Neural cell (in vitro differentiated cells): ENCODE data around the gene P2RY14. TPM values are rescaled to one million over a fixed set of nuclear protein-coding genes. Genes with fewer than 3 reads are reported as not detected.

ENCODE experiments used
- H2AFZ ChIP-seq: fragments of 200-600, 300-800 bp; sonication (generic), shearing (Covaris generic); 2 replicates; pipeline ENCODE4 v1.6.0; 2014; ENCODE audit warnings: low read depth, mild to moderate bottlenecking, antibody characterized with exemption, low read length, moderate library complexity
- H3F3A ChIP-seq: fragments of 200-600 bp; shearing (Covaris generic); 2 replicates; pipeline ENCODE4 v1.6.1; 2016; ENCODE audit warnings: mild to moderate bottlenecking, moderate library complexity, mixed read lengths, antibody characterized with exemption, low read length; ENCODE audit not compliant: insufficient read depth, poor library complexity, severe bottlenecking
- H3K27ac ChIP-seq: fragments of 200-600, 300-800 bp; sonication (generic), shearing (Covaris generic); 2 replicates; pipeline ENCODE4 v1.5.1; 2014; ENCODE audit warnings: mild to moderate bottlenecking, low read length, moderate library complexity
- H3K27me3 ChIP-seq: fragments of 300-800, 200-600 bp; sonication (generic), shearing (Covaris generic); 2 replicates; pipeline ENCODE4 v1.6.0; 2014; ENCODE audit warnings: mild to moderate bottlenecking, low read depth, low read length, moderate library complexity; ENCODE audit not compliant: insufficient read depth
- H3K36me3 ChIP-seq: fragments of 300-800, 200-600 bp; sonication (generic), shearing (Covaris generic); 2 replicates; pipeline ENCODE4 v1.5.1; 2014; ENCODE audit warnings: mild to moderate bottlenecking, antibody characterized with exemption, low read length, moderate library complexity; ENCODE audit not compliant: insufficient read depth
- H3K4me2 ChIP-seq: fragments of 300-800, 200-600 bp; sonication (generic), shearing (Covaris generic); 2 replicates; pipeline ENCODE4 v1.6.0; 2014; ENCODE audit warnings: mild to moderate bottlenecking, low read length
- H3K4me3 ChIP-seq: fragments of 300-800, 200-600 bp; sonication (generic), shearing (Covaris generic); 2 replicates; pipeline ENCODE4 v1.5.1; 2014; ENCODE audit warnings: mild to moderate bottlenecking, low read length, moderate library complexity
- H3K79me2 ChIP-seq: fragments of 200-600 bp; shearing (Covaris generic); replicated peaks from 2 replicates; pipeline ENCODE4 v1.6.0; 2014; ENCODE audit warnings: mild to moderate bottlenecking, low read length, moderate library complexity; ENCODE audit not compliant: insufficient read depth
- H3K9ac ChIP-seq: fragments of 300-800, 200-600 bp; sonication (generic), shearing (Covaris generic); 2 replicates; pipeline ENCODE4 v1.6.1; 2016; ENCODE audit warnings: mild to moderate bottlenecking, low read length, mixed read lengths
- H3K9me2 ChIP-seq: fragments of 200-600 bp; shearing (Covaris generic); 2 replicates; pipeline ENCODE4 v1.6.1; 2016; ENCODE audit warnings: mild to moderate bottlenecking, low read length, mixed read lengths; ENCODE audit not compliant: insufficient read depth
- H3K9me3 ChIP-seq: fragments of 200-600, 300-800 bp; sonication (generic), shearing (Covaris generic); 2 replicates; pipeline ENCODE4 v1.6.1; 2016; ENCODE audit warnings: mild to moderate bottlenecking, mixed run types, low read length, moderate library complexity, mixed read lengths
- H4K20me1 ChIP-seq: fragments of 200-600 bp; shearing (Covaris generic); 2 replicates; pipeline ENCODE4 v1.6.1; 2016; ENCODE audit warnings: mild to moderate bottlenecking, mixed run types; ENCODE audit not compliant: insufficient read depth
- EP300 ChIP-seq: fragments of 450-650 bp; conservative IDR thresholded peaks from 2 replicates; pipeline ENCODE4 v1.6.1; 2014; ENCODE audit warnings: antibody characterized with exemption, mild to moderate bottlenecking, moderate library complexity; ENCODE audit not compliant: poor library complexity, severe bottlenecking
- EZH2 ChIP-seq: fragments of 200-600, 300-800 bp; shearing (Covaris generic), sonication (generic); IDR thresholded peaks from 2 replicates; pipeline ENCODE4 v1.6.1; 2014; ENCODE audit warnings: antibody characterized with exemption, low read length, borderline replicate concordance, mild to moderate bottlenecking; ENCODE audit not compliant: insufficient read depth, poor library complexity, severe bottlenecking
- MXI1 ChIP-seq: fragments of 450-650 bp; conservative IDR thresholded peaks from 2 replicates; pipeline ENCODE4 v1.6.1; 2014; ENCODE audit warnings: antibody characterized with exemption, mild to moderate bottlenecking; ENCODE audit not compliant: poor library complexity, severe bottlenecking
- POLR2AphosphoS5 ChIP-seq: IDR thresholded peaks from 2 replicates; pipeline ENCODE4 v1.6.1; 2012
- RAD21 ChIP-seq: fragments of 450-650 bp; conservative IDR thresholded peaks from 2 replicates; pipeline ENCODE4 v1.6.1; 2014; ENCODE audit warnings: antibody characterized with exemption, mild to moderate bottlenecking, moderate library complexity
- SMC3 ChIP-seq: fragments of 450-650 bp; conservative IDR thresholded peaks from 2 replicates; pipeline ENCODE4 v1.6.1; 2014; ENCODE audit warnings: antibody characterized with exemption, mild to moderate bottlenecking, moderate library complexity; ENCODE audit not compliant: poor library complexity
- TAF1 ChIP-seq: IDR thresholded peaks from 2 replicates; pipeline ENCODE4 v1.6.1; 2012; ENCODE audit warnings: low read depth
- polyA plus RNA-seq: library from polyadenylated mRNA; depleted of rRNA; stranded (reverse); fragments of >200 nt; gene quantifications from 2 replicates; pipeline ENCODE4 v1.2.3, GENCODE V29; 2014
- TF ChIP-seq, protein P1 (sequence below): fragments of 450-650 bp; IDR thresholded peaks from 2 replicates; pipeline ENCODE4 v1.5.1; 2014; ENCODE audit warnings: antibody characterized with exemption, mild to moderate bottlenecking, moderate library complexity; ENCODE audit not compliant: poor library complexity, severe bottlenecking
- TF ChIP-seq, protein P2 (sequence below): IDR thresholded peaks from 2 replicates; pipeline ENCODE4 v1.6.1; 2012; ENCODE audit warnings: borderline replicate concordance

P2RY14 gene
- polyA plus RNA-seq, 1 donor from 2014 or later: not detected

DNA sequence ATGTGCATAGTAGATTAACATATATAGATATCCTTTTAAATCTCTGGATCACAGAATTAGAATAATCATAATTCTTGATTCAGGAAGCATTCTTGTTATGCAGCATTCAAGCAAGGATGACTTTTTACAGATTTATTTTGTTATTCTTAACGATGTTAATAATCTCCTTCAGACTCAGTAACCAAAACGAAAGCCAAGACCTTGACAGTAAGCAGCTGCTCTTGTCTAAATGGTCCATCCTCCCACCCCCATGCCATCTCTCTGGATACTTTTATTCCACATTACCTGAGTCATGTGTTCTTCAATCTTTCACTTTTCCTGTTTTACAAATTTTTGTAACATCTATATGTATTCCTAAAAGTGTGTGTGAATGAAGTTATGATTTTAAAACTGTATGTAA lies 42.0 kb downstream of the P2RY14 start:
- Histone ChIP-seq H3K9ac (no peak overlapping the region), H4K20me1 (no peaks in the 10 kb centered on the region), H3K36me3 (no peaks in the 10 kb centered on the region), H2AFZ (no peak overlapping the region), H3K79me2 (no peaks in the 10 kb centered on the region), H3K27me3 (no peaks in the 10 kb centered on the region), H3F3A (no peaks in the 10 kb centered on the region), H3K9me3 (no peaks in the 10 kb centered on the region), H3K9me2 (no peaks in the 10 kb centered on the region), H3K4me3 (no peak overlapping the region), H3K4me2 (no peak overlapping the region), H3K27ac (no peak overlapping the region)
- no peak for TF ChIP-seq POLR2AphosphoS5
- TF ChIP-seq EP300: no peak
- no peak for TF ChIP-seq EZH2
- TF ChIP-seq SMC3: no peak
- TF ChIP-seq, protein P1, sequence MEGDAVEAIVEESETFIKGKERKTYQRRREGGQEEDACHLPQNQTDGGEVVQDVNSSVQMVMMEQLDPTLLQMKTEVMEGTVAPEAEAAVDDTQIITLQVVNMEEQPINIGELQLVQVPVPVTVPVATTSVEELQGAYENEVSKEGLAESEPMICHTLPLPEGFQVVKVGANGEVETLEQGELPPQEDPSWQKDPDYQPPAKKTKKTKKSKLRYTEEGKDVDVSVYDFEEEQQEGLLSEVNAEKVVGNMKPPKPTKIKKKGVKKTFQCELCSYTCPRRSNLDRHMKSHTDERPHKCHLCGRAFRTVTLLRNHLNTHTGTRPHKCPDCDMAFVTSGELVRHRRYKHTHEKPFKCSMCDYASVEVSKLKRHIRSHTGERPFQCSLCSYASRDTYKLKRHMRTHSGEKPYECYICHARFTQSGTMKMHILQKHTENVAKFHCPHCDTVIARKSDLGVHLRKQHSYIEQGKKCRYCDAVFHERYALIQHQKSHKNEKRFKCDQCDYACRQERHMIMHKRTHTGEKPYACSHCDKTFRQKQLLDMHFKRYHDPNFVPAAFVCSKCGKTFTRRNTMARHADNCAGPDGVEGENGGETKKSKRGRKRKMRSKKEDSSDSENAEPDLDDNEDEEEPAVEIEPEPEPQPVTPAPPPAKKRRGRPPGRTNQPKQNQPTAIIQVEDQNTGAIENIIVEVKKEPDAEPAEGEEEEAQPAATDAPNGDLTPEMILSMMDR: no peak
- TF ChIP-seq TAF1: no peak

DNA sequence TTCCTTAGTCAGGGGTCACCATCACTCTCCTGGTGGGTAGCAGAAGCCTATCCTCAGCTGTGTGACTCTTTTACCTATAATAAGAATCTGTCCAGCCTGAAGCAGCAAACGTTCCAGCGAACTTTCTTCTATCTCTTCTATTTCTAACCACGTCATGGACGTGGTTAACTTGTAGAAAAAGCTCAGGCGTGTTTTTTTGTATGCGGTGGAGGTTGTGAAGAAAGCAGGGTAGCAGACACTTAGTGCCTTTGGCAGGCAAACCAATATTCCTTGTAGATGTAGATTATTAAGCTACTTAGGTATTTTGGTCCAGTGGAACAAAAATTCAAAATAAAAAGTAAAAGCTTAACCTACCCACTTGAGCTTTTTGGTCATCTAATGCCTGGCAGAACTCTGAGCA lies 43.5 kb downstream of the P2RY14 start:
- no peak overlapping the region for H2AFZ ChIP-seq
- H3K9ac ChIP-seq: no peak overlapping the region
- no peaks in the 10 kb centered on the region for H3F3A ChIP-seq
- H3K79me2 ChIP-seq: no peaks in the 10 kb centered on the region
- no peak overlapping the region for H3K4me2 ChIP-seq
- TF ChIP-seq SMC3: no peak
- no peak for TF ChIP-seq EP300
- TF ChIP-seq, protein P1: no peak
- no peak for TF ChIP-seq POLR2AphosphoS5
- TF ChIP-seq MXI1: no peak
- no peak for TF ChIP-seq TAF1
- TF ChIP-seq EZH2: no peak
- no peak for TF ChIP-seq RAD21
- TF ChIP-seq, protein P2, sequence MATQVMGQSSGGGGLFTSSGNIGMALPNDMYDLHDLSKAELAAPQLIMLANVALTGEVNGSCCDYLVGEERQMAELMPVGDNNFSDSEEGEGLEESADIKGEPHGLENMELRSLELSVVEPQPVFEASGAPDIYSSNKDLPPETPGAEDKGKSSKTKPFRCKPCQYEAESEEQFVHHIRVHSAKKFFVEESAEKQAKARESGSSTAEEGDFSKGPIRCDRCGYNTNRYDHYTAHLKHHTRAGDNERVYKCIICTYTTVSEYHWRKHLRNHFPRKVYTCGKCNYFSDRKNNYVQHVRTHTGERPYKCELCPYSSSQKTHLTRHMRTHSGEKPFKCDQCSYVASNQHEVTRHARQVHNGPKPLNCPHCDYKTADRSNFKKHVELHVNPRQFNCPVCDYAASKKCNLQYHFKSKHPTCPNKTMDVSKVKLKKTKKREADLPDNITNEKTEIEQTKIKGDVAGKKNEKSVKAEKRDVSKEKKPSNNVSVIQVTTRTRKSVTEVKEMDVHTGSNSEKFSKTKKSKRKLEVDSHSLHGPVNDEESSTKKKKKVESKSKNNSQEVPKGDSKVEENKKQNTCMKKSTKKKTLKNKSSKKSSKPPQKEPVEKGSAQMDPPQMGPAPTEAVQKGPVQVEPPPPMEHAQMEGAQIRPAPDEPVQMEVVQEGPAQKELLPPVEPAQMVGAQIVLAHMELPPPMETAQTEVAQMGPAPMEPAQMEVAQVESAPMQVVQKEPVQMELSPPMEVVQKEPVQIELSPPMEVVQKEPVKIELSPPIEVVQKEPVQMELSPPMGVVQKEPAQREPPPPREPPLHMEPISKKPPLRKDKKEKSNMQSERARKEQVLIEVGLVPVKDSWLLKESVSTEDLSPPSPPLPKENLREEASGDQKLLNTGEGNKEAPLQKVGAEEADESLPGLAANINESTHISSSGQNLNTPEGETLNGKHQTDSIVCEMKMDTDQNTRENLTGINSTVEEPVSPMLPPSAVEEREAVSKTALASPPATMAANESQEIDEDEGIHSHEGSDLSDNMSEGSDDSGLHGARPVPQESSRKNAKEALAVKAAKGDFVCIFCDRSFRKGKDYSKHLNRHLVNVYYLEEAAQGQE: no peak
- H4K20me1 ChIP-seq: no peaks in the 10 kb centered on the region
- no peaks in the 10 kb centered on the region for H3K27me3 ChIP-seq
- no peaks in the 10 kb centered on the region for H3K9me3 ChIP-seq
- no peaks in the 10 kb centered on the region for H3K36me3 ChIP-seq
- H3K27ac ChIP-seq: no peak overlapping the region
- no peak overlapping the region for H3K4me3 ChIP-seq
- H3K9me2 ChIP-seq: no peaks in the 10 kb centered on the region
